NCI-H446 (cell line): ENCODE results near the gene MEST.
"Not testable (repeated sequence)": the region's sequence is repeated elsewhere in the genome, so short reads cannot be mapped to it uniquely, and the experiment has no call there.

Experiments used
- DNase-seq, 2 experiments: peaks; one replicate each; lab custom pipeline; 2025; lab: John Stamatoyannopoulos, UW

MEST gene

DNA sequence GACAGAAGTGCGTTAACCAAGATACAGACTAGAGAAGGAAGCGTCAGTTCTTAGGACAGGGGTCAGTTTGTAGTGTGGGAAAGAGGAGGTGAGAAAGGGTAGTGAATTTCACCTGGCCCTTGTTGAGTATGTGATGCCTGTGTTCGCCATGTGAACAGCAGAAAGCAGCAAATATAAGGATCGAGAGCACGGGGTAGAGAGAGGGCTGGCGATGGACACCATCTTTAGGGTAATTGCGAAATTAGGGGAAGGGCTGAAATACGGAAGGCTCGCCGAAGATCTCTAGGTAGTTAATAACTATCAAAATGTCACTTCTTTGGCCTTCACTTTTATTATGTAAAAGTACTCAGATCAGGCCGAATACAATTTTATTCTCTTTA, 6.2 kb upstream of the MEST start:
- no peak for DNase-seq

- peak; percentile 49 to 87 for DNase-seq
Observed at GRCh38 chr7:130486114-130486953, 5.6 kb upstream of the MEST start.

DNA sequence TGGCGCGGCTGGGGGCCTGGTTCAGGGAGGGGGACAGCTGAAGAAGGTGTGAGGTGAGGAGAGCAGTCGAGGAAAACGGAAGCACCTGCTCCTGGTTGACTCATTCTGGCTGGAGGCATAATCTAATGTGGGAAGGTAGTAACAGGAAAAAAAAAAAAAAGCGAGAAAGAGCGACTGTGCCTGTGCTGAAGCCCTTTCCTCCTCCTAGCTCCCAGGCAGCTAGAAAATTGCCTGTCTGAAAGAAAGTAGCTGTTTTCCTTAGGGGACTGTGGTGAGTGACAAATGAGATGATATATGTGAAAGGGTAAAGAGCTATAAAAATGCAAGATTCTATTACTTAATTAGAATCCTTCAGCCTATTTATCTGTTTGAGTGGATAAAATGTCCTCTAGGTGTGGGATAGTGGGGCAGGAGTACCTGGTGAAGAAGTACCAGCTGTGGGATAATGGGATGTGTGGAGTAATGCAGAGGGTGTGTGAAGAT, 4.9 kb upstream of the MEST start:
- no peak for DNase-seq

DNA sequence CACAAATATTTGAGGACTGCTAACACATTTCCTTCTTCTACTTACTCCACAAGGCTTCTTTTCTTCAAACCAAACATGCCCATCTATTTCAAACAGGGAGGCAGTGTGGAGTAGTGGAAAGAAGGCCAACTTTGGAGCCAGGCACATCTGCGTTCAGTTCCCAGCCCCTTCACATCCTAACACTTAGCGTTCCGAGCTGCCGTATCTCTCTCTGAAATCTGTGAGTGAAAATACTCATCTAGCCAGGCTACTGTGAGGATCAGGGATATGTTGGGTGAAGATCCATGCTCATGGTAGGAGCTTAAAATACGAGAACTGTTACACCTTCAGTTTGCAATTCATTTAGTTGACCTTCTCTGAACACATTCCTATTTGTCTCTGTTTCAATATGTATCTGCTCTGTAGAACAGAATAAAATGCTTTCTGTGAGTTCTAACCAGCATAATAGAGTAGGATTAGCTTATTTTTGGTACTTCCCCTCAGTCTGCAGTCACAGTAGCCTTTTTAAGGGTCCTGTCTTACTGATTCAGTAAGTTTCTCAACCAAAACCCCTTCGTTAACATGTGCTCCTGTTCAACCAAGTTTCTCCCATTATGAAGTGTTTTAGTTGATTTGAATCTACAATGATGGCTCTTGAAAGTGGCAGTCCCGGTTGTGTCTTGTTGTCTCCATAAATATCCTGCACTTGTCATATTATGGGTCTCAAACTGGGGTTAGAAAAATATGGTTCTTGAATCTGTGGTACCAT, 3.3 kb upstream of the MEST start:
- no peak for DNase-seq

- peak in 1 of 2 experiments; percentile 15 for DNase-seq
Observed at GRCh38 chr7:130489140-130489983, 2.5 kb upstream of the MEST start.

GRCh38 chr7:130490311-130490791, 1.5 kb upstream of the MEST start:
- DNase-seq, result peak; percentile 5 to 56

GRCh38 chr7:130490888-130491804, 739 bp upstream of the MEST start:
- peak in 1 of 2 experiments; percentile 8 for DNase-seq

DNA sequence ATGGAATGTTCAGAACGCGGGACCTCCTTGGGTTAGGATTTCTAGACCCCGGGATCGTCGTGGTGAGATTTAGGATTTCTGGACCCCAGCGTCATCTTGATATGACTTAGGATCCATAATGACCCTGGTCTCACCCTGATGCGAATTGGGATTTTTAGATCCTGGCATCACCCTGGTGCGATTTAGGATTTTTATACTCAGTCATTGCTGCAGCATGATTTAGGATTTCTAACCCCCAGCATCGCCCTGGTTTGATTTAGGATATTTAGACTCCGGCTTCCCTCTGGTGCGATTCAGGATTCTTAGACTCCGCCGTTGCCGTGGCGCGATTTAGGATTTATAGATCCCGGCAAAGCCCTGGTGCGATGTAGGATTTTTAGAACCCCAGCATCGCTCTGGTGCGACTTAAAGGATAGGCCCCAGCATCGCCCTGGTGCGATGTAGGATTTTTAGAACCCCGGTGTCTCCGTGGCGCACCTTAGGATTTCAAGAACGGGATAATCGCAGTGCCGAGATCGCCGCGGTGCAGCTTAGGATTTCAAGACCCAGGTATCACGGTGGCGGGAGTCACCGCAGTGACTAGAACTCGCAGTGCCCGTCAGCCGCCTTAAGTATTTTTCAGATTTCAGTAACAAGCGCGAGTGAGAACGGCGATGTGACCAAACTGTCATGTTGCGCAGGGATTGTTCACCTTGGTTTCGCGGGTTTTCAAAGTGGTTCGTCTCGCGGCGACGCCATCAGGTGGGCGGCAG, 814 bp downstream of the MEST start:
- no peak for DNase-seq

- no peak for DNase-seq
Observed at GRCh38 chr7:130493275-130493873, 1.5 kb downstream of the MEST start.

GRCh38 chr7:130494431-130494858, 2.6 kb downstream of the MEST start:
- no peak for DNase-seq

DNA sequence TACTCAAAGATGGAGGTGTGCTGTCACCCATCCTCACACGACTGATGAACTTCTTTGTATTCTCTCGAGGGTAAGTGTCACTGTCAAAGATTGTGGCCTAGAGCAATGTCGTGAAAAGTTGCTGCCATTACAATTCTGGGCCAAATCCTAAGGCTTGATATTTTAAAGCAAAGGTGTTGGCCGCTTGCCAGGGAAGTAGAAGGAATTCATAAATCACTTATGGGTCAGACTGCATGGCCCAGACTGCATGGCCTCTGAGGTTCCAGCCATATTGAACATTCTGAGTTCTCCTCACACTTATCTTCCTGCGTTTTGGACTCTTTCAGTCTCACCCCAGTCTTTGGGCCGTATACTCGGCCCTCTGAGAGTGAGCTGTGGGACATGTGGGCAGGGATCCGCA, 8.6 kb downstream of the MEST start:
- DNase-seq, result no peak

DNA sequence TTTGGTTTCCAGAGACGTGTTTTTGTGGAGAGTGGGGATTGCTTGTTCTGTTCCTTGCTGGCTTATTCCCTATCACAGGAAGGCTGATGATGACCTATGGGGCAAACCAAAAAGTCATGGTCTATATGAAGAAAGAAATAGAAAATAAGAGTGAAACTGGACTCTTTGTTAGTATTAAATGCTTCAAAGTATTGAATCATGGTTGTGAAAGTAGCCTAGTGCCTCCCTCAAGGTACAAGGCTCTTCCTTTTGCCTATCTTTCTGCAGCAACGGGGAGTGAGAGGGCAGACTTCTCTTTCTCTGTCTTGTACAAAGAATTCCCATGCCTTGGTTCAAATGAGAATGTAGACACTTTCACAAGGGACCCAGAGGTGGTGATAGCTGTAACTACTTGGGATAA, 9.0 kb downstream of the MEST start:
- DNase-seq, result no peak

GRCh38 chr7:130505753-130506152, 13.9 kb downstream of the MEST start:
- no peak for DNase-seq

- DNase-seq, result no peak
Observed at GRCh38 chr7:130506358-130506757, 14.5 kb downstream of the MEST start.

- not testable (repeated sequence) for DNase-seq
Observed at GRCh38 chr7:130512038-130512437, 20.2 kb downstream of the MEST start.

DNA sequence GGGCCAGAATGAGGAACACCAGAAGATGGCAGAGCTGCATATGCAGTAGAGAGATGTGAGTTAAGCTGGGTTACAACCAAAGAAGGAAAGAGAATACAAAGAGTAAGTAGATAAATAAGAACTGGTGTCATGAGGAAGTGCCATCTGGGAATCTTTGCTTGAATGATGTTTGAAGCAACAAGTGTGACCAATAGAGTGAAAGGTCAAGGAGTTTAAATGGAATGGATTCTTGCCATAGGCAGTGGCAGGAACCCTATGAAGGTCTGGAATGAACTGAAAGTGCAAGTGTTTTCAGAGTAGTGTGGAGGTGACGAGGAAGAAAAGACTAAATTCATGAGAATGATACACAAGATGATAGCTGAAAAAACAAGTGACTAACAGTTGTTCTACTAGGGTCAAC, 21.6 kb downstream of the MEST start:
- no peak for DNase-seq

DNA sequence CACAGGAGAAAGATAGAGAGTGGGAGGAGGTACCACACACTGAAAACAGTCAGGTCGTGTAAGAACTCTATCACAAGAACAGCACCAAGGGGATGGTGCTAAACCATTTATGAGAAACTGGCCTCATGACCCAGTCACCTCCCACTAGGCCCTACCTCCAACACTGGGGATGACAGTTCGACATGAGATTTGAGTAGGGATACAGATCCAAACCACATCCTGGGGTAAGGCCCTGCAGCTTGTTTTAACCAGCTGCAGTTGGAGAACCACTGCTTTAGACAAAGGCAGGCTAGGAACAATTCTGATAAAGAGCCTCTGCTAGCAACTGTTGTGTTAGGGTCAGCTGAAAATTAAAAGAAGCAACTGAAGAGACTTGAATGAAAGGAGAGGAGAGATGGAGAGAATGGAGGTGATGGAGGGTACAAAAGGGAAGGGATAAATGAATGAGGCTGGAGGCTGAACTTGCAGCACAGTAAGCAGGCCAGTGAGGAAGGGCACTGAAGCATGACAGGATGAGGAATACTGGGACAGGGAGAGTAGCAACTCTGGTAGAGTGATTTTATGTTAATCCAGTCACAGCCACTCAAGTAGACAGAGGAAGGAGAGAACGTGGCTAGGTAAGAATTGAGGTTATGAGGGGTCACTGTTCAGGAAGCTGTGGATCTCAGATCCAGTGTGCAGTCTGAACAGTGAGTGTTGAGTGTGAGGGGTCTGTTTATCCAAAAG, 23.6 kb downstream of the MEST start:
- no peak for DNase-seq

DNA sequence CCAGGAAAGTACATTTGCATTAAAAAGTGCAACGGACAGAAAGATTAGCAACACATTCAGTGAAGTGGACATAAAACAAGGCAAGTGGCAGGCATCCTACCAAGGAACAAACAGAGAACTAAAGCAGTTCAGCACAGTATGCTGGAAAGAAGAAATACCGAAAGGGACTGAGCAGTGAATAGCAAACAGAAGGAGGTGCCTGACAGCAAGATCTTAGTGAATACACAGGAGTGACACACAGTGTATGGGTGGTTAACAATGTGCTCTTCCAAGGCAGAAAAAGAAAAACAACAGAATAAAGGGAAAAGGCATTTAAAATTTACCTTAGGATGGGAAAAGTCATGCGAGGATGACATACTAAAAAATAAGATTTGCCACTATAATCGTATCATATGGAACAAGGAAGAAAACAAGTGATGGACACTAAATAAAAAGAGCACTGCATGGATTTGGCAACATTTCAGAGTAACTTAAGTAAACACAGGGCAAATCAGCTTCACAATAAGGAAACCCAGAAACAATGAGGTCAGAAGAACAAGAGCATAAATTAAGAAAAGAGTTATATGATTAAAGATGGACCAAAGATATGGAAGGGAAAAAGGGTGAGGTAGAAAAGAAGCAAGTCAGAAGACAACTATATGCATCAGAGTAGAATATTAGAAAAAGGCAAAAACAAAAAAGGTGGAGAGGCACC, 29.5 kb downstream of the MEST start:
- DNase-seq, result no peak
